GM19043 (cell line): Measurements from ENCODE around the gene B3GALNT2.
"Not testable (repeated sequence)": the region's sequence is repeated elsewhere in the genome, so short reads cannot be mapped to it uniquely, and the experiment has no call there.

Experiments used
- ATAC-seq: cut with Tn5 transposase; IDR thresholded peaks from one replicate; pipeline ENCODE4 v1.9.1; 2021; ENCODE audit warnings: low read depth; ENCODE audit not compliant: unreplicated experiment

The B3GALNT2 gene

GRCh38 chr1:235504494-235505222, 406 bp upstream of the B3GALNT2 start:
- peak; percentile 72 for ATAC-seq

- peak; percentile 17 for ATAC-seq
Measured at GRCh38 chr1:235503403-235504121, 690 bp downstream of the B3GALNT2 start.

- ATAC-seq: no peak
Measured at GRCh38 chr1:235502601-235503402, 1.4 kb downstream of the B3GALNT2 start.

GRCh38 chr1:235500971-235501540, 3.2 kb downstream of the B3GALNT2 start:
- no peak for ATAC-seq

DNA sequence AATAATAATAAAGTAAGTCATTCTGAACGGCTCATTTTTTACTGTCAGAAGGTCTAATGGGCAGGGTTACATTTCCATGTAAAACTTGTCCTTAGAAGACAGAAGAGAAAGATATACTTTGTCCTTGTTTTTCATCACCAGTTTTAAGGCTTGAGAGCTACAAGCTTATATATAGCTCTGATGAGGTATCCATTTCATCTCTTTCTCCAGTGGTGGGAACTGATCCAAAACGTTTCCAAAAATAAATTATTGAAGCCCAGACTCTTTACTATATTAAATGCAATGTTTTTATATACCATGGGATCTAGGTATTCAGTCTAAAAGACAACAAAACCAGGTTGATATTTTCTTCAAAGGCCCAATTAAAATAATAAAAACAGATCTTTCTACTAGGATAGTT, 8.7 kb downstream of the B3GALNT2 start:
- no peak for ATAC-seq

DNA sequence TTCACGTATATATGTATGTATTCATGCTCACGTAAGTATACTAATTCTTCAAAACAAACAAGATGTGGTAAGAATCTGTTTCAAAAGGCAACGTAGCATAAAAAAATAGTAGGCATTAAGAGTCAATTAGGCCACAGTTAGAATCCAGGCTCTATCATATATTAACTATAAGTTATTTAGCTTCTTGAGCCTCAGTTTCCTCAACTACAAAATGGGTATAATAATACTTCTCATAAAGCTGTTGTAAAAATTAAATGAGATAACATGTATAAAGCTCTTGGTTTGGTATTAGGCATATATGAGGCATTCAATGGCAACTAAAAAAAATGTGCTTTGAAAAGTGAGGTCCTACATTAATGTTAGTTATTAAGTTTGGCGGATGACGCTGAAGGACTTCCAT, 9.2 kb downstream of the B3GALNT2 start:
- ATAC-seq: no peak

DNA sequence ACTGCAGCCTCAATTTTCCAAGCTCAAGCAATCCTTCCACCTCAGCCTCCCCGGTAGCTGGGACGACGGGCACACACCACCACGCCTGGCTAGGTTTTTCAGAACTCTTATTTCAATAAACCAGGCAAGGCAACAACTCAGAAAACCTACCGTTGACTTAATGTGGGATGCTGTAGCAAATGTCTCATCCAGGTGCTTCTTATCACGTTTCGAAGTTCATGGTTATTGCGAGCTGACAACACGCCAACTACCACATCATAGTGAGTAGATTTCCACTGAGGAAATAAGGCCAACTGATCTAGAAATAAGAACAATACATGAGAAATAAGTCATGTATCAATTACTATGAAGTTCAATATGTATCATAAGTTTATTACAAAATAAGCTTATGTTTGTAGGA, 9.7 kb downstream of the B3GALNT2 start:
- ATAC-seq: no peak

DNA sequence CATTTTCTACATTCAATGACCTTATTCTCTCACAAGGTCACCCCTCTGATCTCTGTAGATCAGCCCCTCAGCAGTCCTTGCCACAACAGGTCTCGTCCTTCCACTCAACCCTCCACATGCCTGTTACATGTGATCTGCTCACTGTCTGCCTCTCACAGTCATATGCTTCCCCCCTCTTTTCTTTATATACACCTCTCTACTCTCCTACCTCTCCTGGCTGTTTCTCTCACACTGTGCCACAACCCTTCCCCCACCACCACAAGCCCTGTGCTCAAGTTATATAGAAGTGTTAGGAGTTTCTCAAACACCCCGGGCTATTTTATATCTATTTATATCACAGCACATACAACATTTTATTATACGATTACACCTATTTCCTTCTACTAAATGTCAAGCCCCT, 12.6 kb downstream of the B3GALNT2 start:
- ATAC-seq: no peak

DNA sequence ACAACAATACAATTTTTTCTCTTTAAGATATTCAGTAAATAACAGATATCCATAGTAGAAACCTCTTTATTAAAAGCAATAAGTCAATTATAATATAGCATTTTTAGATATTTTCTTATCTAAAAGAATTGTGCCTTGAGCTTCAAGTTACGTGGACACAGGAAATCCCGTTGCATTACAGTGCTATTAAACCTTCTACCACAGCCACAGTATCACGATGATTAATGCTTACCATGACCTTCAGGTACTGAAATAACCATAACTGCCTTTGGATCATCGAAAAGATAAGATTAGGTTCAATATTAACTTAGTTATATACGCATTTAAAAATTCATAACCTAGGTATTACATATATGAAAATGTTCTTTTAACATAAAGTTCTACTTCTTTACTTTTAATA, 17.9 kb downstream of the B3GALNT2 start:
- no peak for ATAC-seq

GRCh38 chr1:235485558-235485957, 18.7 kb downstream of the B3GALNT2 start:
- ATAC-seq: no peak

DNA sequence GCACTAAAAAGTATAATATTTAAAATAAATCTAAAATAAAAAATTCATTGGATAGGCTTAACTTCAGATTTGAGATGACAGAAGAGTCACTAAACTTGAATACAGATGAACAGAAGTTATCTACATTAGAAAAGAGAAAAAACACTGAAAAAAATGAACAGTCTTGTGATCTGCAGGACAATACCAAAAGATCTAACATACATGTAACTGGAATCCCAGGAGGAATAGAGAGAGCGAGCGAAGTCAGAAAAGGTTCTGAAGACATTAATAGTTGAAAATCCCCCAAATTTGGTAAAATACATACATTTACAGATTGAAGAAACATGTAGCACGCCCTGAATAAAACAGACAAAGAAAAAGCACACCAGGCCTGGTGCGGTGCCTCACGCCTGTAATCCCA, 21.2 kb downstream of the B3GALNT2 start:
- no peak for ATAC-seq

DNA sequence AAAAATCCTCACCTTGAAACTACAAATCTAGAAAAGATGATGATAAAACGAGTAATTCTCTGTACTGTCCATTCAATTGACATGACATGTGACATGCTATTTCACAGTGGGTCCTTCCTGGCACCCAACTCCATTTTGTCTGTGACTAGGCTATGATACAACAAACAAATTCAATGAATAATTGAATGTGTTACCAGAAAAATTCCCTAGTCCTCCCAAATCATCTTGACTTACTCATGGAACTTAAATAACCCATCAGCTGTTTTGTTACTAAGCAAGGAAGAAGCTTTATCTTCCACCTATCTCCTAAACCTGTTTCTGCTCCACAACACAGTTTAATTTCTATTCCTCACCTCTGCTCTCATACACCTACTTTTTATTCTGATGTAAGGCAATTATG, 30.4 kb downstream of the B3GALNT2 start:
- ATAC-seq: no peak

- ATAC-seq: no peak
Measured at GRCh38 chr1:235470741-235471439, 33.4 kb downstream of the B3GALNT2 start.

- not testable (repeated sequence) for ATAC-seq
Measured at GRCh38 chr1:235469897-235470296, 34.4 kb downstream of the B3GALNT2 start.

- ATAC-seq: no peak
Measured at GRCh38 chr1:235468970-235469369, 35.3 kb downstream of the B3GALNT2 start.

GRCh38 chr1:235468004-235468403, 36.2 kb downstream of the B3GALNT2 start:
- no peak for ATAC-seq

DNA sequence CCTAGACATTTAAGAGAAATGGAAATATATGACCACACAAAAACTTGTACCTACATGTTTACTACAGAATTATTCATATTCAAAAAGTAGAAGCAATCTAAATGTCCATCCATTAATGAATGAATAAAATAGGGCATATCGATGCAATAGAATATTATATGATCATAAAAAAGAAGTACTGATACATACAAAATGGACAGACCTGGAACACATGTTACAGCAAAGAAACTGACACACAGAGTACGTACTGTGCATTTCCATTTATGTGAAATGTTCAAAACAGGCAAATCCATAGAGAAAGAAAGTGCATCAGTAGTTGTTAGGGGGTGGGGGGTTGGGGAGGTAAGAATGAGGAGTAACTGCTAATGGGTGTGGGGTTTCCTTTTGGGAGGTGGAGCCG, 39.2 kb downstream of the B3GALNT2 start:
- ATAC-seq: no peak

- not testable (repeated sequence) for ATAC-seq
Measured at GRCh38 chr1:235462832-235463231, 41.4 kb downstream of the B3GALNT2 start.

DNA sequence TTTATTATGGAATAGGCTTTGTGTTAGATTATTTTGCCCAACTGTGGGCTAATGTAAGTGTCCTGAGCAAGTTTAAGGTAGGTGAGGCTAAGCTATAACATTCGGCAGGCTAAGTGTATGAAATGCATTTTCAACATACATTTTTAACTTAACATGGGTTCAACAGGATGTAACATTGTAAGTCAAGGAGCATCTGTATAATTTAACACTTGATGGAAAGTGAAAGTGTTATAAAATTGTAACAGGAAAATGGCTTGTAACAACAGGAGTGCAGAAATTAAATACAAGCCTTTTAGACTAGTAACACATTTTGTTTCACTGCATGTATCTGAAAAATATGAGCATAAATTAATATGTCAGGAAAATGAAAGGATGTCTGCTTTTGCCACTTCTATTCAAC, 42.3 kb downstream of the B3GALNT2 start:
- ATAC-seq: no peak

DNA sequence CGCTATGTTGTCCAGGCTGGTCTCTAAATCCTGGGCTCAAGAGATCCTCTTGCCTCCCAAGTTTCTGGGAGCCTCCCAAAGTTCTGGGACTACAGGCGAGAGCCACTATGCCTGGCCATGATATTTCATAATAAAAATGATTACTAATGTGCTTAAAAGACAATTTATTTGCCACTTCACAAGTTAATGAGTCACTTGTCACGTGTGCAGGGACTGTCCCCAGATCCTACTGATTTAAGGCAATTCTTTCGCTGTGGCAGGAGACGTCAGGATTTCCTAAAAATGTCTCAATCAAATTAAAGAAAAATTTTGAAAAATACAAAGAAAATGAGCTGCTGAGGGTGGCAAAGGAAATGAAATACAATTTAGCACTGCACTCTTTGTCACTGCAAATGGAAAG, 43.5 kb downstream of the B3GALNT2 start:
- ATAC-seq: no peak
